M059J (cell line): ENCODE results near the gene BORCS5. TPM values are rescaled to one million over a fixed set of nuclear protein-coding genes. Genes with fewer than 3 reads are reported as not detected.
"Not testable (repeated sequence)": the region's sequence is repeated elsewhere in the genome, so short reads cannot be mapped to it uniquely, and the experiment has no call there.

Source experiments
- DNase-seq: peaks from one replicate; pipeline ENCODE4 v3.0.0-alpha.2; 2012; ENCODE audit warnings: low read depth
- total RNA-seq: library from RNA; depleted of rRNA; stranded (reverse); fragments of >200 nt; shearing (Covaris generic); gene quantifications from 2 replicates; pipeline ENCODE4 v1.2.3, GENCODE V29; 2014; rRNA removed

The BORCS5 gene
- total RNA-seq = 5.4 and 11.2 TPM in 2 replicates

- DNase-seq = peak; percentile 95
Measured at GRCh38 chr12:12356896-12357718, at the start of gene BORCS5. BORCS5 (plus strand) TSS chr12:12357078; CDS start chr12:12357452, 374 bp downstream.

- DNase-seq = not testable (repeated sequence)
Measured at GRCh38 chr12:12310695-12311094, 46.2 kb upstream of the BORCS5 start.

GRCh38 chr12:12315838-12316237 is 41.0 kb upstream of the BORCS5 start:
- no peak for DNase-seq

- peak; percentile 49 for DNase-seq
Measured at GRCh38 chr12:12319451-12320183, 37.3 kb upstream of the BORCS5 start.

GRCh38 chr12:12323118-12323517 is 33.8 kb upstream of the BORCS5 start:
- DNase-seq = no peak

GRCh38 chr12:12323591-12323990 is 33.3 kb upstream of the BORCS5 start:
- no peak for DNase-seq

- DNase-seq = no peak
Measured at GRCh38 chr12:12326262-12326661, 30.6 kb upstream of the BORCS5 start.

GRCh38 chr12:12327802-12328201 is 29.1 kb upstream of the BORCS5 start:
- DNase-seq = peak; percentile 69

- no peak for DNase-seq
Measured at GRCh38 chr12:12331244-12331771, 25.6 kb upstream of the BORCS5 start.

GRCh38 chr12:12331896-12332295 is 25.0 kb upstream of the BORCS5 start:
- DNase-seq = no peak

- DNase-seq = peak; percentile 76
Measured at GRCh38 chr12:12333407-12334366, 23.2 kb upstream of the BORCS5 start.

- peak; percentile 60 for DNase-seq
Measured at GRCh38 chr12:12334367-12335040, 22.4 kb upstream of the BORCS5 start.

- peak; percentile 80 for DNase-seq
Measured at GRCh38 chr12:12336049-12336411, 20.8 kb upstream of the BORCS5 start.

- DNase-seq = no peak
Measured at GRCh38 chr12:12336511-12336910, 20.4 kb upstream of the BORCS5 start.

- peak; percentile 82 for DNase-seq
Measured at GRCh38 chr12:12338527-12339168, 18.2 kb upstream of the BORCS5 start.

GRCh38 chr12:12349711-12350665 is 6.9 kb upstream of the BORCS5 start, which contains the start of gene MANSC1:
MANSC1 (minus strand) TSS chr12:12350242; CDS start chr12:12343314, 6,928 bp downstream.
- DNase-seq = peak; percentile 36

- no peak for DNase-seq
Measured at GRCh38 chr12:12350868-12351463, 5.9 kb upstream of the BORCS5 start.

GRCh38 chr12:12351468-12352185 is 5.3 kb upstream of the BORCS5 start:
- not testable (repeated sequence) for DNase-seq
